A673 (cell line): ENCODE data around the gene RPS18. TPM values are rescaled to one million over a fixed set of nuclear protein-coding genes. Genes with fewer than 3 reads are reported as not detected.

Source experiments
- BruUV-seq: library from RNA; stranded (reverse); fragments of 400-500 nt; replicated peaks from 2 replicates; lab custom pipeline; 2021; lab: Mats Ljungman, UMichigan
- CTCF ChIA-PET: fragments of 300-600 bp; sonication (Branson Sonifier 250); formaldehyde crosslinking; loops from one replicate; lab custom pipeline; 2022; ENCODE audit warnings: antibody characterized with exemption; lab: Charles Lee
- POLR2A ChIA-PET: fragments of 300-600 bp; sonication (Branson Sonifier 250); formaldehyde crosslinking; loops from one replicate; lab custom pipeline; 2022; ENCODE audit warnings: antibody characterized with exemption; ENCODE audit not compliant: low non-redundant PET; lab: Charles Lee
- DNase-seq: peaks from one replicate; pipeline ENCODE4 v3.0.0-alpha.2; 2015; ENCODE audit warnings: low spot score
- H3K27ac ChIP-seq: fragments of 200-600 bp; sonication (generic); 2 replicates; pipeline ENCODE4 v1.5.1; 2016; ENCODE audit warnings: mixed run types, low read depth, mild to moderate bottlenecking, mixed read lengths, antibody characterized with exemption, low read length; ENCODE audit not compliant: poor library complexity, severe bottlenecking
- H3K27me3 ChIP-seq: fragments of 200-600 bp; sonication (generic); replicated peaks from 2 replicates; pipeline ENCODE4 v1.6.1; 2017; ENCODE audit warnings: mixed run types, low read depth, mild to moderate bottlenecking, mixed read lengths, antibody characterized with exemption, low read length; ENCODE audit not compliant: insufficient read depth, poor library complexity
- H3K36me3 ChIP-seq: fragments of 200-600 bp; sonication (generic); 2 replicates; pipeline ENCODE4 v1.6.1; 2016; ENCODE audit warnings: mixed run types, mild to moderate bottlenecking, mixed read lengths, antibody characterized with exemption, low read length; ENCODE audit not compliant: insufficient read depth, poor library complexity, severe bottlenecking
- H3K4me1 ChIP-seq: fragments of 200-600 bp; sonication (generic); 2 replicates; pipeline ENCODE4 v1.6.1; 2017; ENCODE audit warnings: mixed run types, mild to moderate bottlenecking, mixed read lengths, antibody characterized with exemption, low read length; ENCODE audit not compliant: insufficient read depth, poor library complexity, severe bottlenecking
- H3K4me3 ChIP-seq: fragments of 200-600 bp; sonication (generic); 2 replicates; pipeline ENCODE4 v1.5.1; 2016; ENCODE audit warnings: low read depth, mixed run types, mild to moderate bottlenecking, mixed read lengths, low read length; ENCODE audit not compliant: poor library complexity, severe bottlenecking
- H3K9me3 ChIP-seq: fragments of 200-600 bp; sonication (generic); 2 replicates; pipeline ENCODE4 v1.6.1; 2016; ENCODE audit warnings: mixed run types, low read depth, mild to moderate bottlenecking, mixed read lengths, antibody characterized with exemption, low read length; ENCODE audit not compliant: poor library complexity, severe bottlenecking
- CTCF ChIP-seq: fragments of 300-800, 200-600 bp; sonication (generic); conservative IDR thresholded peaks from 2 replicates; pipeline ENCODE4 v1.5.1; 2017; ENCODE audit warnings: low read depth, mild to moderate bottlenecking, antibody characterized with exemption, low read length, moderate library complexity, mixed read lengths
- EZH2 ChIP-seq: fragments of 200-600 bp; sonication (generic); IDR thresholded peaks from 2 replicates; pipeline ENCODE4 v1.6.1; 2017; ENCODE audit warnings: borderline replicate concordance, low read depth, mild to moderate bottlenecking, mixed read lengths, antibody characterized with exemption, low read length; ENCODE audit not compliant: poor library complexity, severe bottlenecking
- intact Hi-C: fragments of 100-400 bp; cut with micrococcal nuclease; formaldehyde crosslinking; loops from one replicate; pipeline ENCODE4 v1.10.0; 2022; ENCODE audit not compliant: unreplicated experiment
- total RNA-seq: library from RNA; stranded (reverse); gene quantifications from 2 replicates; pipeline ENCODE4 v1.2.3, GENCODE V29; 2021

Gene RPS18
- total RNA-seq, 1 experiment from 2014 or later, result 1,781 TPM

- H3K4me3 ChIP-seq, result peak overlapping the region; percentile 59
- intact Hi-C loops, result loop anchor here (1.0 to 2.0 kb wide), 4 partner anchors 40 to 234 kb away; partner anchors contain the start of genes RING1, RXRB and SLC39A7
- H3K9me3 ChIP-seq, result no peaks in the 10 kb centered on the region
- peaks cover 3% of the 10 kb centered on the region for H3K36me3 ChIP-seq
- CTCF ChIA-PET, result interaction anchor here (0.6 to 1.5 kb wide), 9 partner anchors 36 to 411 kb away, joined by 3 to 8 read pairs (median 5); no protein-coding TSS in a partner anchor
- TF ChIP-seq CTCF (peak; percentile 39; the same call in 1 of the 2 replicates), EZH2 (no peak)
- DNase-seq, result peak; percentile 74
- no TSS peak for BruUV-seq
- no peaks in the 10 kb centered on the region for H3K27me3 ChIP-seq
- H3K4me1 ChIP-seq, result peaks cover 16% of the 10 kb centered on the region
- peak overlapping the region; percentile 94 for H3K27ac ChIP-seq
- POLR2A ChIA-PET, result interaction anchor here (0.6 to 2.0 kb wide), 2 partner anchors 29 to 277 kb away, joined by 3 to 8 read pairs; no protein-coding TSS in a partner anchor
These were observed 23.3 kb upstream of the RPS18 start for GRCh38 chr6:33248643-33248931.

GRCh38 chr6:33248932-33249731, 22.7 kb upstream of the RPS18 start:
- peaks cover 3% of the 10 kb centered on the region for H3K36me3 ChIP-seq
- TF ChIP-seq CTCF (no peak), EZH2 (no peak)
- BruUV-seq, result no TSS peak
- peak overlapping the region; percentile 59 for H3K4me3 ChIP-seq
- DNase-seq, result peak; percentile 99
- POLR2A ChIA-PET, result interaction anchor here (0.6 to 2.0 kb wide), 3 partner anchors 17 to 277 kb away, joined by 3 to 13 read pairs (median 8); no protein-coding TSS in a partner anchor
- H3K4me1 ChIP-seq, result peaks cover 16% of the 10 kb centered on the region
- H3K27ac ChIP-seq, result peak overlapping the region; percentile 94
- H3K9me3 ChIP-seq, result no peaks in the 10 kb centered on the region
- CTCF ChIA-PET, result interaction anchor here (0.5 to 1.5 kb wide), 8 partner anchors 87 to 412 kb away, joined by 3 to 7 read pairs (median 4); no protein-coding TSS in a partner anchor
- H3K27me3 ChIP-seq, result no peaks in the 10 kb centered on the region
- intact Hi-C loops, result loop anchor here (1.0 to 2.0 kb wide), 5 partner anchors 40 to 235 kb away; partner anchors contain the start of genes RING1, RXRB and SLC39A7

- H3K9me3 ChIP-seq, result no peaks in the 10 kb centered on the region
- no peaks in the 10 kb centered on the region for H3K27me3 ChIP-seq
- peak overlapping the region; percentile 59 for H3K4me3 ChIP-seq
- DNase-seq, result no peak
- intact Hi-C loops, result loop anchor here (1.0 to 2.0 kb wide), 4 partner anchors 41 to 131 kb away; partner anchors contain the start of genes RING1, RXRB and SLC39A7
- peak overlapping the region; percentile 94 for H3K27ac ChIP-seq
- H3K4me1 ChIP-seq, result peaks cover 16% of the 10 kb centered on the region
- BruUV-seq, result TSS peak; percentile 69
- H3K36me3 ChIP-seq, result peaks cover 3% of the 10 kb centered on the region
- ChIA-PET POLR2A (interaction anchor here (0.6 to 2.0 kb wide), 2 partner anchors 16 to 278 kb away, joined by 8 to 13 read pairs; no protein-coding TSS in a partner anchor), CTCF (interaction anchor here (0.5 to 1.0 kb wide), 2 partner anchors 190 to 250 kb away, joined by 3 read pairs; no protein-coding TSS in a partner anchor)
- TF ChIP-seq EZH2 (no peak), CTCF (no peak)
These were observed 21.9 kb upstream of the RPS18 start for GRCh38 chr6:33249732-33250630.
